ENCODE measurements around the gene NBL1.

DNA sequence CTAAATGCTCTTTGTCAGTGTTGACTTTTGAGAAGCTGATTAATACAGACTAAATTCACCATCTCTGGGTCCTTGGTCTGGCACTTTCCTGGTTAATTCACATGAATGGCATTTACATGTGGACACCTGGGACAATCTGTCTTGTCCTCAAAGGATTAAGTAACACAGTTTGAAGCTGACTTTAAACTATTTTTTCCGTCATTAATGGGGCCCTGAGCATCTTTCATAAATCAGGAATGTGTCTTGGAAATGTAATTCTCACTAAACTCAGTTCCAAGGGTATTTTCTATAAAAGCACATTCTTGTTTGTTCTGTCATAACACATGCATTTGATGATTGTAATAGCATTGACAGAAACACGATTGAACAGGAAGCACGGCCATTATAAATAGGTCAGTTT is 26.7 kb upstream of the NBL1 start:
- TF ChIP-seq, protein P1, sequence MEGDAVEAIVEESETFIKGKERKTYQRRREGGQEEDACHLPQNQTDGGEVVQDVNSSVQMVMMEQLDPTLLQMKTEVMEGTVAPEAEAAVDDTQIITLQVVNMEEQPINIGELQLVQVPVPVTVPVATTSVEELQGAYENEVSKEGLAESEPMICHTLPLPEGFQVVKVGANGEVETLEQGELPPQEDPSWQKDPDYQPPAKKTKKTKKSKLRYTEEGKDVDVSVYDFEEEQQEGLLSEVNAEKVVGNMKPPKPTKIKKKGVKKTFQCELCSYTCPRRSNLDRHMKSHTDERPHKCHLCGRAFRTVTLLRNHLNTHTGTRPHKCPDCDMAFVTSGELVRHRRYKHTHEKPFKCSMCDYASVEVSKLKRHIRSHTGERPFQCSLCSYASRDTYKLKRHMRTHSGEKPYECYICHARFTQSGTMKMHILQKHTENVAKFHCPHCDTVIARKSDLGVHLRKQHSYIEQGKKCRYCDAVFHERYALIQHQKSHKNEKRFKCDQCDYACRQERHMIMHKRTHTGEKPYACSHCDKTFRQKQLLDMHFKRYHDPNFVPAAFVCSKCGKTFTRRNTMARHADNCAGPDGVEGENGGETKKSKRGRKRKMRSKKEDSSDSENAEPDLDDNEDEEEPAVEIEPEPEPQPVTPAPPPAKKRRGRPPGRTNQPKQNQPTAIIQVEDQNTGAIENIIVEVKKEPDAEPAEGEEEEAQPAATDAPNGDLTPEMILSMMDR (conservative IDR thresholded peaks at IDR 0.05; ENCODE audit: low read depth, low read length): no peak
- no peak for TF ChIP-seq EZH2 (IDR thresholded peaks at IDR 0.05; ENCODE audit: borderline replicate concordance, low read depth, low read length, poor library complexity, severe bottlenecking)
